Psoas muscle (tissue), 8 donors: ENCODE measurements around the gene OSBPL6. TPM values are rescaled to one million over a fixed set of nuclear protein-coding genes. Genes with fewer than 3 reads are reported as not detected.

ENCODE experiments used
- ATAC-seq, 4 donors: fragments of 200-7000 bp; cut with Tn5 transposase; one replicate each; pipeline ENCODE4 v1.9.1; 2020; ENCODE audit warnings: moderate library complexity in 3 of 4, mild to moderate bottlenecking in 2 of 4
- DNase-seq, 2 donors: peaks; one replicate each; pipeline ENCODE4 v3.0.0-alpha.2; 2020
- H3K27ac ChIP-seq: fragments of 200-600 bp; one replicate; pipeline ENCODE4 v1.8.0; 2022
- H3K27me3 ChIP-seq, 3 donors: fragments of 200-600 bp in 1 of 3; one replicate each; pipeline versions ENCODE4 v1.6.1 to v1.8.0; 2013 to 2022; ENCODE audit warnings: low read length in 2 of 3, mild to moderate bottlenecking in 2 of 3, moderate library complexity in 1 of 3; ENCODE audit not compliant: insufficient read depth in 3 of 3
- H3K36me3 ChIP-seq, 2 donors: fragments of 200-600 bp in 1 of 2; one replicate each; pipeline versions ENCODE4 v1.6.1 to v1.8.0; 2013 to 2022; ENCODE audit warnings: low read depth in 1 of 2, mild to moderate bottlenecking in 1 of 2, moderate library complexity in 1 of 2; ENCODE audit not compliant: insufficient read depth in 1 of 2
- H3K4me1 ChIP-seq: fragments of 200-600 bp; one replicate; pipeline ENCODE4 v1.8.0; 2022
- H3K4me3 ChIP-seq: fragments of 200-600 bp; one replicate; pipeline ENCODE4 v1.8.0; 2022; ENCODE audit warnings: mild to moderate bottlenecking
- H3K9me3 ChIP-seq: fragments of 200-600 bp; one replicate; pipeline ENCODE4 v1.8.0; 2022
- WGBS, 3 donors: extraction: QIAGEN DNeasy Blood & Tissue Kit; methylation state at CpG; one replicate each; pipeline versions ENCODE4 v1.1.6 to v1.1.7; 2013; 5-methylcytosine and 5-hydroxymethylcytosine counted together
- intact Hi-C, 2 donors: fragments of 100-400 bp; cut with DNase I; formaldehyde crosslinking; loops; one replicate each; pipeline versions ENCODE4 v1.11.0 to v1.14.2; 2022
- polyA plus RNA-seq, 3 donors: library from polyadenylated mRNA; stranded (reverse); fragments of 200-250 nt; gene quantifications; one replicate each; pipeline ENCODE4 v1.2.3, GENCODE V29; 2013
- total RNA-seq, 4 donors: library from RNA; stranded (reverse); fragmentation: NEBNext Ultra II Directional in 2 of 4; extraction: Animal tissue kit (Norgen Biotek cat#: 25700) in 2 of 4; gene quantifications; one replicate each; pipeline versions ENCODE4 v1.2.1 to v1.2.4, GENCODE V29; 2021 to 2023
- TF ChIP-seq, protein P1 (sequence below): fragments of 200-600 bp; IDR thresholded peaks from one replicate; pipeline ENCODE4 v1.8.0; 2022; ENCODE audit warnings: antibody characterized with exemption
- donor health status: healthy with polysubstance abuse.
- donor health status: DM: no; HTN: no; CAD: no; lungs with moderate emphysema.
- donor health status: Bipolar disorder and iron deficiency.
- donor health status: healthy.
- donor health status: DM: yes; HTN: yes; CAD: no.
- donor health status: DM: no; HTN: no; CAD: no.
- donor health status: DM: no; HTN: no; CAD: no.
- donor health status: DM: yes; HTN: yes; CAD: no.

The OSBPL6 gene
- total and polyA plus RNA-seq, 7 donors, result 11.4 to 147 (median 36.2) TPM

DNA sequence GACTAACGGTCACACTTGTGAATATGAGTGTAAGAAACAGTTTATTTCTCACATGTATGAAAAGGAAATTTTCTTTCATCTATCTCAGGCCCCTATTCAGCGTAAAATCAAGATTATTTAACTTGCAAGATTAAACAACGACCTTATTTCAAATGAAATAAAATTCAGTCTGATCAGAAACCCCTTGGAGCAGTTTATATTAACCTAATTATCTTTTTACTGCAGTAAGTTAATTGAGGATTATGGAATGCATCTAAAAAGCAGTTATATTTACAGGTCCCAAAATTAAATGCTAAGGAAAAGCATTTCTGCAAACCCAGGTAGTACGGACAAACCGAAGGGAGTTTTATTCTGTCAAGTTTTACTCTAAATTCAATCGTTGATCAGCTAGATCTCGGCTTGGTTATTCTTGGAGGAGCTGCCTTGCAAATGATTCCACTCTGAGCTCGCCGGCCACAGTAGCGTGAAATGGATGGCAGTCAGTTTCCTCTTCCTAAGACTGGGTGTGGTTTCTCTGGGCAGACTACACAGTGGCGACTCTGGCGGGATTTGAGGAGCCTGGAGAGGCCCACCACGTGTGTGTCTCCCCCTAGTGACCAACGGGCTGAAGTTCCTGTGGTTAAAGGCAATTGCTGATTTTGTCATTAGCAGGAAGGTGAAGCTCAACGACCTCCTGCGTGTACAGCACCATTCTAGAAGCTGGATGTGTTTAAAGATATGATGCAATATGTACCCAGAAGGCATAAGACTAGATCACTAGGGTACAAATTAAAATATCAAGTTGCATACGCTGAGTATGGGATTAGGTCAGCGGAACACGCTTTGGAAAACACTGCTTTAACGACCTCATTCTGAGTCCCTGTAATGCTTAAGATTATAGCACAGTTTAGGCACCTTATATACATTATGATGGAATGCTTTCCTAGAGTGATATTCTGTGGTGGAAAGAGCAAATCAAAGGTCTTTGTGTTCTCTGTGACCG is 220.2 kb downstream of the OSBPL6 start:
- WGBS, 3 donors, result 8 to 12% (median 10%) methylated on average over 21 of the region's 21 CpGs
- H3K4me1 ChIP-seq, result peaks cover 8% of the 10 kb centered on the region
- intact Hi-C loops, result loop anchor here in 1 of 2 donors (10.0 kb wide), 1 partner anchor 300 kb away; the partner anchor contains the start of gene RBM45
- DNase-seq, result peak; percentile 87 to 95
- peak; percentile 92 to 96 (median 94) for ATAC-seq
- H3K4me3 ChIP-seq, result peak overlapping the region; percentile 73
- H3K9me3 ChIP-seq, result no peaks in the 10 kb centered on the region
- no peaks in the 10 kb centered on the region for H3K27me3 ChIP-seq
- peak overlapping the region; percentile 84 for H3K27ac ChIP-seq
- no peaks in the 10 kb centered on the region for H3K36me3 ChIP-seq
- TF ChIP-seq, protein P1, sequence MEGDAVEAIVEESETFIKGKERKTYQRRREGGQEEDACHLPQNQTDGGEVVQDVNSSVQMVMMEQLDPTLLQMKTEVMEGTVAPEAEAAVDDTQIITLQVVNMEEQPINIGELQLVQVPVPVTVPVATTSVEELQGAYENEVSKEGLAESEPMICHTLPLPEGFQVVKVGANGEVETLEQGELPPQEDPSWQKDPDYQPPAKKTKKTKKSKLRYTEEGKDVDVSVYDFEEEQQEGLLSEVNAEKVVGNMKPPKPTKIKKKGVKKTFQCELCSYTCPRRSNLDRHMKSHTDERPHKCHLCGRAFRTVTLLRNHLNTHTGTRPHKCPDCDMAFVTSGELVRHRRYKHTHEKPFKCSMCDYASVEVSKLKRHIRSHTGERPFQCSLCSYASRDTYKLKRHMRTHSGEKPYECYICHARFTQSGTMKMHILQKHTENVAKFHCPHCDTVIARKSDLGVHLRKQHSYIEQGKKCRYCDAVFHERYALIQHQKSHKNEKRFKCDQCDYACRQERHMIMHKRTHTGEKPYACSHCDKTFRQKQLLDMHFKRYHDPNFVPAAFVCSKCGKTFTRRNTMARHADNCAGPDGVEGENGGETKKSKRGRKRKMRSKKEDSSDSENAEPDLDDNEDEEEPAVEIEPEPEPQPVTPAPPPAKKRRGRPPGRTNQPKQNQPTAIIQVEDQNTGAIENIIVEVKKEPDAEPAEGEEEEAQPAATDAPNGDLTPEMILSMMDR, result peak; percentile 79

- Histone ChIP-seq H3K27me3 (no peaks in the 10 kb centered on the region), H3K27ac (no peak overlapping the region), H3K9me3 (no peaks in the 10 kb centered on the region), H3K36me3 (no peaks in the 10 kb centered on the region), H3K4me1 (peaks cover 8% of the 10 kb centered on the region), H3K4me3 (no peak overlapping the region)
- ATAC-seq, result no peak
- intact Hi-C loops, result loop anchor here (2.0 to 10.0 kb wide), 2 partner anchors 301 to 303 kb away; partner anchors contain the start of gene RBM45 (in 2 of the 2)
- DNase-seq, result no peak
- TF ChIP-seq, protein P1, result no peak
Measured at GRCh38 chr2:178415979-178416378, 221.7 kb downstream of the OSBPL6 start.

GRCh38 chr2:178417916-178418315 is 223.6 kb downstream of the OSBPL6 start:
- ATAC-seq (no peak), DNase-seq (no peak)
- H3K27me3 ChIP-seq, result no peaks in the 10 kb centered on the region
- intact Hi-C loops, result loop anchor here (2.0 to 10.0 kb wide), 2 partner anchors 303 to 305 kb away; partner anchors contain the start of gene RBM45 (in 2 of the 2)
- H3K9me3 ChIP-seq, result no peaks in the 10 kb centered on the region
- 91 to 95% (median 94%) methylated on average over 3 of the region's 3 CpGs for WGBS, 3 donors
- H3K4me3 ChIP-seq, result no peak overlapping the region
- no peak overlapping the region for H3K27ac ChIP-seq
- TF ChIP-seq, protein P1, result no peak
- H3K36me3 ChIP-seq, result no peaks in the 10 kb centered on the region
- H3K4me1 ChIP-seq, result peaks cover 8% of the 10 kb centered on the region

DNA sequence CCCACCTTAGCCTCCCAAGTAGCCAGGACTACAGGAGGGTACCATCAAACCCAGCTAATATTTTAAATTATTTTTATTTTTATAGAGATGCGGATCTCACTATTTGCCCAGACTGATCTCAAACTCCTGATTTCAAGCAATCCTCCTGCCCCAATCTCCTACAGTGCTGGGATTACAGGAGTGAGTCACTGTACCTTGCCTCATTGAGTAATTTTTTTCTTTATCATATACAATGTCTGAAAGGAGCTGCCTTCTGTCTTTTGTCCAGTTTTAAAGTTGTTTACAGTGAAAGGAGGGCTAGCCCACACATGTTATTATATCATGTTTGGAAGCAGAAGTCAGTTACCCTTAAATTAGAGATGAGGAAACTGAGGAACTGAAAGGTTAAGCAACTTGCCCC is 224.1 kb downstream of the OSBPL6 start:
- Histone ChIP-seq H3K4me1 (peaks cover 8% of the 10 kb centered on the region), H3K36me3 (no peaks in the 10 kb centered on the region), H3K4me3 (no peak overlapping the region), H3K27ac (no peak overlapping the region), H3K9me3 (no peaks in the 10 kb centered on the region), H3K27me3 (no peaks in the 10 kb centered on the region)
- WGBS, 3 donors, result 100% methylated on average over 1 of the region's 1 CpG
- intact Hi-C loops, result loop anchor here in 1 of 2 donors (10.0 kb wide), 1 partner anchor 304 kb away; the partner anchor contains the start of gene RBM45
- DNase-seq (no peak), ATAC-seq (no peak)
- TF ChIP-seq, protein P1, result no peak
